ENCODE measurements around the gene AUH. TPM values are rescaled to one million over a fixed set of nuclear protein-coding genes. Genes with fewer than 3 reads are reported as not detected.

Gene AUH
- total and polyA plus RNA-seq, 10 of the 15 experiments (the other 5 are each of a cell fraction or from before 2014, with no cell fraction given): 1.7 to 7.3 (median 4.6) TPM

GRCh38 chr9:91231619-91232018, 130.1 kb downstream of the AUH start:
- TF ChIP-seq NKRF (conservative IDR thresholded peaks at IDR 0.05) (no peak), HSF1 (IDR thresholded peaks at IDR 0.05; ENCODE audit: low read depth, low read length) (no peak), YY1 (IDR thresholded peaks at IDR 0.05; ENCODE audit: low read depth, low read length) (no peak)
- Histone ChIP-seq H3K9ac (ENCODE audit: control insufficient read depth, insufficient read depth, low read length) (no peak overlapping the region), H3K36me3 (ENCODE audit: control insufficient read depth in 2 of 2, insufficient read depth in 2 of 2, low read length in 1 of 2) (no peaks in the 10 kb centered on the region), H3K9me3 (replicated peaks; ENCODE audit: control insufficient read depth, insufficient read depth, low read length) (no peaks in the 10 kb centered on the region), H3K27ac (ENCODE audit: control insufficient read depth, insufficient read depth) (no peak overlapping the region), H3K27me3 (replicated peaks in 1 of 2; ENCODE audit: control insufficient read depth in 2 of 2, insufficient read depth in 2 of 2, low read length in 1 of 2) (no peaks in the 10 kb centered on the region), H4K20me1 (ENCODE audit: control insufficient read depth, insufficient read depth) (no peaks in the 10 kb centered on the region), H3K4me2 (ENCODE audit: control insufficient read depth, insufficient read depth) (no peak overlapping the region), H3K4me3 (no peak overlapping the region), H2AFZ (ENCODE audit: control insufficient read depth, low read depth, low read length) (no peak overlapping the region), H3K4me1 (ENCODE audit: control insufficient read depth, insufficient read depth, low read length) (no peaks in the 10 kb centered on the region), H3K79me2 (ENCODE audit: control insufficient read depth, insufficient read depth, low read length) (no peaks in the 10 kb centered on the region)
- SMC1A ChIA-PET (ENCODE audit: uncharacterized antibody, unreplicated experiment): no interaction called here
- no peak for FAIRE-seq
- intact Hi-C loops (cut with micrococcal nuclease; ENCODE audit: unreplicated experiment): no loop called here
- no peak for ATAC-seq
- no peak for DNase-seq (ENCODE audit: low read depth, low spot score)
- in situ Hi-C loops (cut with MboI): no loop called here
- CTCF ChIA-PET: no interaction called here
- no TSS peak for BruUV-seq (replicated peaks)
- POLR2A ChIA-PET: no interaction called here
- RAD21 ChIA-PET (ENCODE audit: unreplicated experiment): no interaction called here
- 17% methylated on average over 2 of the region's 2 CpGs for WGBS (ENCODE audit: insufficient coverage, insufficient replicate concordance, low lambda C conversion rate, missing lambda C conversion rate)

GRCh38 chr9:91223000-91223399, 138.7 kb downstream of the AUH start:
- Histone ChIP-seq H2AFZ (ENCODE audit: control insufficient read depth, low read depth, low read length) (no peak overlapping the region), H3K4me1 (ENCODE audit: control insufficient read depth, insufficient read depth, low read length) (no peaks in the 10 kb centered on the region), H3K79me2 (ENCODE audit: control insufficient read depth, insufficient read depth, low read length) (no peaks in the 10 kb centered on the region), H3K4me2 (ENCODE audit: control insufficient read depth, insufficient read depth) (no peak overlapping the region), H3K27me3 (replicated peaks in 1 of 2; ENCODE audit: control insufficient read depth in 2 of 2, insufficient read depth in 2 of 2, low read length in 1 of 2) (no peaks in the 10 kb centered on the region), H3K36me3 (ENCODE audit: control insufficient read depth in 2 of 2, insufficient read depth in 2 of 2, low read length in 1 of 2) (no peaks in the 10 kb centered on the region), H3K9me3 (replicated peaks; ENCODE audit: control insufficient read depth, insufficient read depth, low read length) (no peaks in the 10 kb centered on the region), H3K4me3 (no peak overlapping the region), H3K27ac (ENCODE audit: control insufficient read depth, insufficient read depth) (no peak overlapping the region), H4K20me1 (ENCODE audit: control insufficient read depth, insufficient read depth) (no peaks in the 10 kb centered on the region), H3K9ac (ENCODE audit: control insufficient read depth, insufficient read depth, low read length) (no peak overlapping the region)
- ATAC-seq (no peak), DNase-seq (ENCODE audit: low read depth, low spot score) (no peak), FAIRE-seq (no peak)
- WGBS (ENCODE audit: insufficient coverage, insufficient replicate concordance, low lambda C conversion rate, missing lambda C conversion rate): 81% methylated on average over 5 of the region's 5 CpGs
- CTCF ChIA-PET: interaction anchor here (0.7 kb wide), 1 partner anchor 22 kb away, joined by 3 read pairs; no protein-coding TSS in a partner anchor
- SMC1A ChIA-PET (ENCODE audit: uncharacterized antibody, unreplicated experiment): interaction anchor here (1.1 kb wide), 1 partner anchor 15 kb away, joined by 5 read pairs; no protein-coding TSS in a partner anchor
- POLR2A ChIA-PET: no interaction called here
- intact Hi-C loops (cut with micrococcal nuclease; ENCODE audit: unreplicated experiment): no loop called here
- no peak for TF ChIP-seq RFX5 (IDR thresholded peaks at IDR 0.05; ENCODE audit: low read depth, low read length)
- RAD21 ChIA-PET (ENCODE audit: unreplicated experiment): no interaction called here
- BruUV-seq (replicated peaks): no TSS peak
- in situ Hi-C loops (cut with MboI): no loop called here
